HT-29 (cell line): ENCODE measurements around the gene DDR2. TPM values are rescaled to one million over a fixed set of nuclear protein-coding genes. Genes with fewer than 3 reads are reported as not detected.
"Not testable (repeated sequence)": the region's sequence is repeated elsewhere in the genome, so short reads cannot be mapped to it uniquely, and the experiment has no call there.

Experiments
- DNase-seq: peaks from one replicate; pipeline ENCODE4 v3.0.0-alpha.2; 2015; ENCODE audit warnings: low spot score
- total RNA-seq: library from RNA; depleted of rRNA; stranded (reverse); fragments of >200 nt; shearing (Covaris generic); gene quantifications from 2 replicates; pipeline ENCODE4 v1.2.3, GENCODE V29; 2014

DDR2 gene
- total RNA-seq, 1 experiment from 2014 or later = 0.05 TPM

DNA sequence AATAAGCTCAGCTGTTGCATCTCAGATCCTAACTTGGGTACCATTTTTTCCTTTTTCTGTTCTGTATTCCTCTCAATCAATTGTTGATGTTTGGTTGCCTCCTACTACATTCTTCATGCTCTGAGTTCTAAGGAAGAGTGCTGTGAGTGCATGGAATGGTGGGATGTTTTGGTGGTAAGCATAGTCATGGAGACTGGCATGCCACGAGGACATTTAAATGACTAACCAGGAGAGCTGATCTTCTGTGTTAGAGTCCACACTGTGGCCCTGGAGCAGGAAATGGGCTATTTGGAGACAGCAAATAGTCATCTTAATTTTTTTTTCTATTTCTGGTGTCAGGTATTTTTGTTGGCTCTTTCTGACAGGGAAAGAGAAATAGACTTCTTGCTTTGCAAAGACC, 88.7 kb downstream of the DDR2 start:
- DNase-seq = no peak

DNA sequence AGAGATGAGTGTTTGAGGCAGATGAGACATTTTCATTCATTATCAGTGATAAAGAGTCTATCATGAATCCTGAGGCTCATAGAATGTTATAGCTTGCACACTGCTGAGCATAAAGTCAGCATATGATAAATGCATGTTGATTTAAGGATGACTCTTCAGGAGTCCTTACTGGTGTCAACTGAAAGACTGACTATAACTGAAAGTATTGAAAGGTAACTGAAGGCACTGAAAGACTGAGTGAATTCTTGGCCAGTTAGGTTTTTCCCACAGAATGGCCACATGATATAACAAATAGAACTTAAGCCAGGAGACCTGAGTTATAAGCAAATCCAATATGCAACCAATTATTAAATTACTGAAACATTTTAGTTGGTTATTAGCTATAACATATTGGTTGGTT, 89.2 kb downstream of the DDR2 start:
- DNase-seq = no peak

DNA sequence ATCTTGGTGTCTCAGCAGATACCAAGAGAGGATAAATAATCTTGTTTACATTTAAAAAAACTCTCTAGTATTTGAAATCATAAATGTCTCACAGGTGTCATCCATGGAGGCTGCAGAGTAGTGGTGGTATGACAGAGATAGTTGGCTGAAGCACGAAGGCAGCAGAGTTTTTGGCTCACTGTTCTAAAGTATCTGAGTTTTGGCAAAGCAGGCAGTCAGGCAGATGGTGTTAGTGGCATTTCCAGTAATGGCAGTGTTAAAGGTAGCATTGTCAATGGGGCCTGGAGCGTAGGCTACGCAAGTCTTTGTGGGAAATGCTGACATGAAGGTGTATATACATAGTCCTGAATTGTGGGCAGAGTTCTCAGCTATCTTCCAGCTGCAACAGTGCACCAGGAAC, 89.8 kb downstream of the DDR2 start:
- DNase-seq = no peak

DNA sequence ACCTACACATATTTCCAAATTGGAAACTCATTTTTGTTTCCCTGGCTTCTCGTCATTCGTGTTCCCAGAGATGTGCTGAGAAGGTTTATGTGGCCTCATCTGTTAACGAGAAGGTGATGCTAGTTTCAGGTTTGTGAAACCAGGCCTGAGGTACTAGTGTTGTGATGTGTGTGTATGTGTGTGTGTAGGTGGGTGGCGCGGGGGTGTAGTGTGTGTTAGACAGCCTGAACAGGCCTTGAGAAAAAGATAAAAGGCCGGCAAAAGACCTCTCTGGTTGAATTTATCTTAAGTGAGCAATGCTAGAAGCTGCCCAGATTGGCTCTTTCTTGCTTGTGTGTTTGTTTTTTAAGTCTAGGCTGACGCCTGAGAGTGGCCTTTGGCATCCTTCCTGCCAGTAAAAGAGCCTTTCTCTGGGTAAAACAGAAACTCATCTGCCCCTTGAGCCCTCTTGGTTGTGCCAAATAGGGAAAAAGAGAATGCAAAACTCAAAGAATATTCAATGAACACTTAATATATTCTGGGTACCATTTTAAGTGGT, 92.4 kb downstream of the DDR2 start:
- DNase-seq = no peak

DNA sequence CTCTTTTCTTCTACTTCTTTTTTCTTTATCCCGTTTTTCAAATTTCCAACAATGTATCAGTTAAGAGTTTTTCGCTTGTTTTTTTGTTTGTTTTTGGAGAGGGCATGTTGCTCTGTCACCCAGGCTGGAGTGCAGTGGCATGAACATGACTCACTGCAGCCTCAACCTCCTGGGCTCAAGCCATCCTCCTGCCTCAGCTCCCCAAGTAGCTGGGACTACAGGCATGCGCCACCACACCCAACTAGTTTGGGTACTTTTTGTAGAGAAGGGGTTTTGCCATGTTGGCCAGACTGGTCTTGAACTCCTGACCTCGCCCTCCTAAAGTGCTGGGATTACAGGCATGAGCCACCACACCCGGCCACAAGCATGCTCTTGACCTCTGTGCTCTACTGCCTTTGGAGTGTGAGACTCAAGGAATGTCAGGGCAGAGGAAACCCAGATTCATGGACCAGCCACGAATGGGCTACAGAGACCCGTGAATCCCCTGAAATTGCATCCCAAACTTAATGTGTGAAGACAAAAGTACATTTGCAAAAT, 93.1 kb downstream of the DDR2 start:
- no peak for DNase-seq

DNA sequence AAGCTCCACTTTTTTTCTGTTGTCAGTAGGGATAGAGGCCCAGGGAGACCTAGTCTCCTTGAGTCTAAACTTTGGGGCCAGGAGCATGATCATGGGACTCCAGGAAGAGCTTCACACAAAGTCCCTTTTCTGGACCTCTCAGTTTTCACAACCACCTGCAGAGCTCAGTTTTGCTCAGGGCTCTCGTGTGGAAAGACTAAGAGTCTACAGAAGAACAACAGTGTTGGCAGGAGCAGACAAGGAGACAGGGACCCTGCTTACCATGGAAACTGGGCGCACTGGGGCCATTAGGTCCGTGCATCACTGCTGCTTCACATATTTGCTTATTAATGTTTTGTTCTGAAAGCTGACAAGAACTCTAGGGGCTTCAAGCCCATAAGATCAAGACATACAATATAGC, 94.3 kb downstream of the DDR2 start:
- DNase-seq = no peak

DNA sequence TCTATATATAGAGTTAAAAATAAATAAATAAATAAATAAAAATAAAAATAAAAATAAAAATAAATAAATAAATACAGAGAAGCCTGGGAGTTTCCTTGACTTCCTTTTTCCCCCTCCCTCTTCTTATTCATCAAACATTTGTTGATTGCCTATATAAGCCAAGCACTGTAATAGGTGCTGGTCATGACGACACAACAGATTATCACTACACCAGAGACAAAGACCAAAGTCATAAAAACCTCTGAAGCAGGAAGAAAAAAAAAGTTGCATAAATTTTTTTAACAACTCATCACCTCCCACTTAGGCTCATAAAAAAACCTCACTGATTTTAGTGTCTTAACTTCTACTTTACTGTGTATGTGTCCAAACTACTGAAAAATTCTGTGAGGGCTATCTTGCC, 95.2 kb downstream of the DDR2 start:
- not testable (repeated sequence) for DNase-seq

DNA sequence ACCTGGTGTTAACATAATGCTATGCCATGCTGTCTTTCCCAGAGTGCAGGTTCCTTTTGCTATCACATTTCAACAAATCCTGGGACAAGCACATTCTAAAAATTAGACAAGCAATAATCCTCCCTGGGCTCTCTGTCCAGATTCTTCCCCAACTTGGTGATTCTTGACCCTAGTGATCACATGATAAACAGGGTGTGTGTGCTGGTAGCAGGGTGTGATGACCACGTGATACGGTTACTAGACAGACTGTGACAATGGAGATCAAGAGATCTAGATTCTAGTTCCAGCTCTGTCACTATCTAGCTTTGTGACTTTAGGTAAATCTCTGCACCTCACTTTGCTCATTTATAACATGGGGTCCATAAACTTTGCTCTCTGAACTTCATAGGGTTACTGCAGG, 96.3 kb downstream of the DDR2 start:
- DNase-seq = no peak

DNA sequence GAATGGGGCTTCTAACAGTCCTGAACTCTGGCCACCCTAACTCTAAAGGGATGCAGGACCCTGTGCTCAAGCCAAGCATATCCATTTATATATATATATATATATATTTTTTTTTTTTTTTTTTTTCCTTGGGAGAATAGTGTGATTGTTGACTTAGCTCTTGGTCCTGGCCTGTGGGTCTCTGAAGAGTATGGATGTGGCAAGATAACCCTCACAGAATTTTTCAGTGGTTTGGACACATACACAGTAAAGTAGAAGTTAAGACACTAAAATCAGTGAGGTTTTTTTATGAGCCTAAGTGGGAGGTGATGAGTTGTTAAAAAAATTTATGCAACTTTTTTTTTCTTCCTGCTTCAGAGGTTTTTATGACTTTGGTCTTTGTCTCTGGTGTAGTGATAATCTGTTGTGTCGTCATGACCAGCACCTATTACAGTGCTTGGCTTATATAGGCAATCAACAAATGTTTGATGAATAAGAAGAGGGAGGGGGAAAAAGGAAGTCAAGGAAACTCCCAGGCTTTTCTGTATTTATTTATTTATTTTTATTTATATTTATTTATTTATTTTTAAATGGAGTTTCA, 97.0 kb downstream of the DDR2 start:
- not testable (repeated sequence) for DNase-seq

DNA sequence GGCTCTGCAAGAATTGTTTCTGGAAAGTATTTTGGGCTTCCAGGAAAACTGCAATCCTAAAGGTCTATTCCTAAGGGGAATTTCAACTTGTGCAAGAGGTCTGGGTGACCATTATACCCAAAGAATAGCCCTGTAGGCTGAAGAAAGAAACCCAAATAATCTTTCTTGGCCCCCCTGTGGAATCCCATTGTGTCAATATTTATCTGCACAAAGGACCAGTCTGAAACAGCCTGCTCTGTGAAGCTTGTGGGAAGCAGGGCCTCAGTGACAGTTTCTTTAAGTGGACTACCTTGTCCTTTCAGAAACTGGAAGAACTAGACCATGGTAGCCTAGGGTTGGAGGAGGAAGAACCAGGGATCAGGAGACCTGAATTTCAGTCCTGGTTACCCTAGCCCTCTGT, 99.8 kb downstream of the DDR2 start:
- DNase-seq = no peak

DNA sequence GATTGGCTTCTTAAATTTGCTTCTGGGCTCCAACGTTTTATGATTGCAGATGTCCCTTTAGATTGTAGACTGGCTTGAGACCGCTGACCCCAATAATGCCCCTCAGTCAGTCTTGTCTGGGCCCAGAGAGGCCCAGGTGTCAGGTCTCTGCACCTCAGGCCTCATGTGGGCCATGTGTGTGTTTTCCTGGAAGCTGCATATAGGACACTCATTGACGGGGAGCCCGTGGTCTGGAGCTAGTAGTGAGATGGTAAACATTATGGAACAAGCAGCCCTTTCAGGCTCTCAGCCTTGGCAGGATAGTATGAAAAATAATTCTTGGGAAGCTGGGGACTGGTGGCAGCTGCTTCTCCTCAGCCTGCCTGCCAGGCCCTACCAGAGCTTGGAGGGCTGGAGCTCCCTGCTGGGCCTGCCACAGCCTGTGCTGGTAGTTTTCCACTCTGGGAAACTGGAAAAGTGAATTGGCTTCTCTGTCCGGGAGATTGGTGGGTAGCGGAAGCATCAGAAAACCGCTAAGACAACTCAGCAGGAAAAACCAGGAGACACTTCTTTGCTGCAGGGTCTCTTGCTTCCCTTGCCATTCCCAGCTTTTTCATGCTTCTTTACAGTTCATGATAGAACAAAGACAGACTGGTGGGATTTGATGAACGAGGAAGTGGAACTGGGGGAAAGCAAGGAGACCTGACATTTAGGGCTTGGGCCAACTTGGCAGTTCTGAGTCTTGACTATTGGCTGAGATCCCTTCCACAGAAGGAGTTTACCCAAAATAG, 100.5 kb downstream of the DDR2 start:
- no peak for DNase-seq

DNA sequence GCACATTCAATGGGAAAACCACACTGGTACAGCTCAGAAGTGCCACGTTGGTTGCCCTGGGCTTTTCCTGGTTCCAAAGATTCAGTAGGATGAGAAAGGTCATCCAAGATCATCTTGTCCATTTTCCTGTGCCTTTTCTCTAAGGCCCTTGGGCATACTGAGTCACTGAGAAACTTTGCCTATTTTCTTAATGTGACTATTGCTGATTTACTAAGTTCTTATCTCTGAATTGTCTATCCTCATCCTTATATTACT, 101.0 kb downstream of the DDR2 start:
- DNase-seq = no peak

DNA sequence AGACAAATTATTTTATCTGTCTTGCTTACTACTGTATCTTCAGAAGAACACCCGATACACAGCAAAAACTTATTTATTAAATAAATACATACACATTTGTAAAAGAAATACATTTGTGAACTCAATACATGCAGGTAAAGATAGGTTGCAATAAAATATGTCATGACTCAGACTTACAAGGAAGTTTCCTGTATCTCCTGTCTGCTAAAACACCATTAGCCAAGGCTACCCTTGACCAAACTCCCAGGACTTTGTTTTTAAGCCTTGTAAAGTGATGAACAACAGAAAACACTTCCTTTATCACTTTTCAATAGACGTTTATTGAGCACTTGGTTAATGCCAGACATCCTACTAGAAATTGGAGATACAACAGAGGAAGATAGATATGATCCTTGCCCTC, 101.8 kb downstream of the DDR2 start:
- no peak for DNase-seq

DNA sequence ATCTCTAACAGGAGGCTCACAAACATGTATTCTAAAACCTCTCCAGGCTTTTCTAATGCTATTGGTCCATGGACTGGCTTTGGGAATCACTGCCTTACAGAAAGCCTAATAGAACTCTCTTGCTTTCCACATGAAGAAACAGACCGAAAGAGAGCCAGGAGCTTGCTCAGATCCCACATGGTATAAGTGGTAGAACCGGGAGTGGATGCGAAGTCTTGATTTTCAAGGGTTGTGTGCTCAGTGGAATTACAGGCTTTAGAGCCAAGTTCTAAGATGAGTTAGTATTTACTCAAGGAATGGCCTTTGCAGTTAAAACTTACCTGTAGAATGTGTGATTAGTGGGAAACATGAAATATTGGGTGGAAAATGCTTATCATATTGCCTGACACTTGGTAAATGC, 103.9 kb downstream of the DDR2 start:
- DNase-seq = no peak

DNA sequence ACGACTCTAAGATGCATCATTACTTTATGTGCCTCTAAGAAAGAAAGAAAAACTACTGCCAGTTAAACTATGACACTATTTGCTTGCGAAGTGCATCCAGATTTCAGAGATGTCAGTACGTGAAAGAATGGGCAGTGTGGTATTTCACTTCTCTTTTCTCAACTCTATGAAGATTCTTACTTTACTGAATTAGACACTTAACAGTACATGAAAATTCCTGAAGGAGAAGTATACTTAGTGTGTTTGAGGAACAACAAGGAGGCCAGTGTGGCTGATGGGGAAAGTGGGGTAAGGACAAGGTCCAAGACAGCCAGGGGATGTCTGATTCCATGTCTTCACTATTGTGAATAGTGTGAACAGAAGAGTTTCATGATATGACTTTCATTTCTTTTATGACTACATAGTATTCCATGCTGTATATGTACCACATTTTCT, 104.4 kb downstream of the DDR2 start:
- DNase-seq = no peak

DNA sequence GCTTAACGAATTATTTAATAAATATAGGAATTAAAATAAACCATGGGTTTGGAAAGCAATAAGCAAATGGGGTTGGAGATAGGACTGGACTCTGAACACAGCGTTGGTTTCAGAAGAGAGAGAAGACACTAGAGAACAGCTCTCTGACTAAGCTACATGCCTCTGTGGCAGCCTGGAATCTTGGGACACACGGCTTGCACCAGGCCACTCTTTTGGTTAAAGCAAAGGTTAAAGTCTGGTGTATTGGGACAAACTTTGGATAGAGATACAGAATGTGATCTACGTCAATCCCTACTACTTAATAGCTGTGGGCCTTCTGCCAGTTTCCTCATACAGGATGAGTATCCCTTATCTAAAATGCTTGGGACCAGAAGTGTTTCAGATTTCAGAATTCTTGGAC, 108.5 kb downstream of the DDR2 start:
- no peak for DNase-seq

DNA sequence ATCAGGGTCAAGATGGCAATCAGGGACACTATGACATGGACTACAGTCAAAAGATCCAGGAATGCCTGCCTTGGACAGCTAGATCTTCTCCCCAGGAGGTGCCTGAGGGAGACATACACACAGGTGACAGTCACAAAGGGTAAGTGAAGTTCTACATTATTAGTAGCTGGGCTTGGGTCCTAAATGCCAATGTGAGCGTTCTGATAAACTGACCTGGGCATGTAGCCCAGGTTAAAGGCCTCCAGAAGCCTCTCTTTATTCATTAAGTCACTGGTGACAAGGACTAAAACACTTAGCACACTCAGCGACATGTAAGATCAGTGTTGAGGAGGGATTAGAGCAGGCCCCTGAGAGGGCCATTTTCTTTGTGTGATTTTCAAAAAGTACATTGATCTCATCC, 109.3 kb downstream of the DDR2 start:
- DNase-seq = no peak

DNA sequence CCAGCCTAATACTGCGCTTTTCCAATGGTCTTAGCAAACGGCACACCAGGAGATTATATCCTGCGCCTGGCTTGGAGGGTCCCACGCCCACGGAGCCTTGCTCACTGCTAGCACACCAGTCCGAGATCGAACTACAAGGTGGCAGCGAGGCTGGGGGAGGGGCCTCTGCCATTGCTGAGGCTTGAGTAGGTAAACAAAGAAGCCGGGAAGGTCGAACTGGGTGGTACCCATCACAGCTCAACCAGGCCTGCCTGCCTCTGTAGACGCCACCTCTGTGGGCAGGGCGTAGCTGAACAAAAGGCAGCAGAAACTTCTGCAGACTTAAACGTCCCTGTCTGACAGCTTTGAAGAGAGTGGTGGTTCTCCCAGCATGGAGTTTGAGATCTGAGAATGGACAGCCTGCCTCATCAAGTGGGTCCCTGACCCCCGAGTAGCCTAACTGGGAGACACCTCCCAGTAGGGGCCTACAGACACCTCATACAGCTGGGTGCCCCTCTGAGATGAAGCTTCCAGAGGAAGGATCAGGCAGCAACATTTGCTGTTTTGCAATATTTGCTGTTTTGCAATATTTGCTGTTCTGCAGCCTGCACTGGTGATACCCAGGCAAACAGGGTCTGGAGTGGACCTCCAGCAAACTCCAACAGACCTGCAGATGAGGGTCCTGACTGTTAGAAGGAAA, 114.1 kb downstream of the DDR2 start:
- DNase-seq = not testable (repeated sequence)

DNA sequence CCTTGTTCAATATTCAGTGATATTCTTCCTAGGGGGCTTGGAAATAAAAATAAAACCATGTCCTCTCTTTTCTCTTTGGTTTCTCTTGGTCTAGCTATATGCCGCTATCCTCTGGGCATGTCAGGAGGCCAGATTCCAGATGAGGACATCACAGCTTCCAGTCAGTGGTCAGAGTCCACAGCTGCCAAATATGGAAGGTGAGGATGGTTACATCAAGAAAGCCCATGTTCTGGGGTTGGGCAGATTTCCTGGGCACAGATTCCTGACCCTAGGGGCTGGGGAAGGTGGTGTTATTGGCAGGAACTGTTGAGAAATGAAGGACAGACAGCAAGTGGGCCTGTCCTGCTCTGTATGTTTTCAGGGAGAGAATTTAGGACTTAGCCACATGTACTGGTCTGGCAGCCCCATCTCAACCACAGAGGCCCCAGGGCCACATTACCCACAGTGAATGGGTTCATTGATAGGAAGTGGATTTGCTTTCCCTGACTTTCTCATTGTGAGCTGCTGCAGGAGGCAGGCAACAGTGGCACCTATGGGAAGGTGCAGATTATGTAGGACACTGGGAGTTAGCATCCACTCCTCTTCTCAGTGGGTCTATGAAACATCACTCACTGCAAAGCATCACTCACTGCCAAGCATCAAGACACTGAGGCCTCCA, 120.9 kb downstream of the DDR2 start:
- no peak for DNase-seq

DNA sequence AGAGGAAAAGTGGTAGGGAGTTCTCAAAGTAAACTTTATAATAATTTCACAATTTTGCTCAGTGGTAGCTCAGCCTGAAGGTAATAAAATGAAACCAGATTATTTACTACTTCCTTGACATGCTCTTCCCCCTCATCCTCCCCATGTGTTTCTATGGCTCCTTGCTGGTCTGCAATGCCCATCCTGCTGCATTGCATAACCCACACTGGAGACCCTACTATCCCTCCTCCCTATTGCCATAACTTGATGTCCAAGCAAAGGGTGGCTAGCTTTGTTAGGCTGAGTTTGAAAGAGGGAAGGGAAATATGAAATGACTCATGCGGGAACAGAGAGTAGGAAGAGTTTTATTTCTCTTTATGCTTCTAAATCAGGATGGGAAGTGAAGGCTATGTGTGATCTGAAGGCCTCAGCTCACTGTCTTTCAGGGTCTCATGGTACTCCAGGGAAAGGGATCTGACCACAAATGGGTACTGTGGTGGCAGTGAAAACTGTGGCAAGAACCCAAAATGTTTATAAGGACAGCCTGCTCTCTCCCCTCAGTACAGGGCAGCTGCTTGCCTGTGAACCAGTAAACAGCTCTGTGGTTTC, 121.8 kb downstream of the DDR2 start:
- DNase-seq = no peak

DNA sequence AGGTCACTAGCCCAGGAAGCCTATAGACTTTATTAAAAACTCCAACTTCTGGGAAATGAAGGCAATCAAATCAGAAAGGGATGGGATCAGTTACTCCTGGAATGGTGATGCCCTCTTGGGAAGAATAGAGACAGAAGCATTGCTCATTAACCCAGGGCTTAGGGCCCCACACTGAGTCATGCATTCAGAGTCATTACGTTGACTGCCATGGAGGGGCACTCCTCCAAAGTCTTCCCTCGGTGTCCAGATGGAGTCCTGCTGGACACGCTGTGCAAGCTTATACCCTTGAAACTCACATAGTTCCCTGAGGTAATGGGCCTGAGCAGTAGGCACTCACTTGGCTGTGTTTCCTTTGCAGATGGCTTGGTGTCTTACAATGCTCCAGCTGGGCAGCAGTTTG, 123.0 kb downstream of the DDR2 start:
- no peak for DNase-seq

DNA sequence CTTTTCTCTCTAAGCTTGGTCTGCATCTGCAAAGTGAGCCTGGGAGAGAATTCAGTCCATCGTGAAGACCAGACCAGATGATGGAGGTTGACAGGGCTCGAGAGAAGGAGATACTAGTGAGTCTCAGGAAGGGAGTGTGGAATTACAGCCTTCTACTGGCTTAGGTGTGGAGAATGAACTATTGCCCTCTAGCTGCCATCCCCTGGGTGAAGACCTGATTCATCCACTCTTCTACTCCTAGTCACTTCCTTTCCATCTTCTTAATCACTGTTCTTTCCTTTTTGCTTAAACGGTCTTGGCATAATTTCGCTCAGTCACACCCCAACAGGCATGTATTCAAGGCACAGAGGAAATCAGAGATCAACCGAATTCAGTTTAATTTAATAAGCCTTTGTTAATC, 124.3 kb downstream of the DDR2 start:
- no peak for DNase-seq
